NCI-H510A treated with DMSO at 0.1 percent for 48 hours (cell line): Measurements from ENCODE around the gene EWSR1.

Source experiments
- DNase-seq: peaks from one replicate; lab custom pipeline; 2025; lab: John Stamatoyannopoulos, UW

EWSR1 gene

GRCh38 chr22:29317827-29318454, 49.9 kb downstream of the EWSR1 start:
- no peak for DNase-seq

- no peak for DNase-seq
Observed at GRCh38 chr22:29319072-29319471, 51.0 kb downstream of the EWSR1 start.

- DNase-seq: no peak
Observed at GRCh38 chr22:29320546-29320945, 52.5 kb downstream of the EWSR1 start.

GRCh38 chr22:29323641-29324040, 55.6 kb downstream of the EWSR1 start:
- no peak for DNase-seq

- DNase-seq: no peak
Observed at GRCh38 chr22:29325356-29325755, 57.3 kb downstream of the EWSR1 start.

- no peak for DNase-seq
Observed at GRCh38 chr22:29325785-29326315, 57.8 kb downstream of the EWSR1 start.

- DNase-seq: no peak
Observed at GRCh38 chr22:29326481-29326880, 58.4 kb downstream of the EWSR1 start.

GRCh38 chr22:29327089-29327764, 59.2 kb downstream of the EWSR1 start:
- no peak for DNase-seq

- no peak for DNase-seq
Observed at GRCh38 chr22:29328055-29328454, 60.0 kb downstream of the EWSR1 start.

- DNase-seq: no peak
Observed at GRCh38 chr22:29328566-29329500, 60.8 kb downstream of the EWSR1 start.

- DNase-seq: no peak
Observed at GRCh38 chr22:29329581-29329980, 61.5 kb downstream of the EWSR1 start.

GRCh38 chr22:29330291-29330690, 62.2 kb downstream of the EWSR1 start:
- no peak for DNase-seq

GRCh38 chr22:29330753-29331152, 62.7 kb downstream of the EWSR1 start:
- DNase-seq: peak; percentile 91

GRCh38 chr22:29331213-29331612, 63.1 kb downstream of the EWSR1 start:
- DNase-seq: no peak

- no peak for DNase-seq
Observed at GRCh38 chr22:29331658-29332300, 63.7 kb downstream of the EWSR1 start.

GRCh38 chr22:29332886-29333496, 64.9 kb downstream of the EWSR1 start:
- DNase-seq: no peak

GRCh38 chr22:29334148-29334547, 66.1 kb downstream of the EWSR1 start:
- no peak for DNase-seq

GRCh38 chr22:29334696-29335344, 66.8 kb downstream of the EWSR1 start:
- DNase-seq: no peak

GRCh38 chr22:29335656-29336055, 67.6 kb downstream of the EWSR1 start:
- no peak for DNase-seq

GRCh38 chr22:29336751-29337490, 68.9 kb downstream of the EWSR1 start:
- no peak for DNase-seq
